H9 (cell line): ENCODE data around the gene TMEM116. TPM values are rescaled to one million over a fixed set of nuclear protein-coding genes. Genes with fewer than 3 reads are reported as not detected.

Experiments
- DNase-seq: peaks from one replicate; pipeline ENCODE4 v3.0.0-alpha.2; 2017
- H2AFZ ChIP-seq: one replicate; pipeline ENCODE4 v1.6.1; 2013; ENCODE audit warnings: mild to moderate bottlenecking, low read length, control low read depth, moderate library complexity
- H2AK5ac ChIP-seq: 2 replicates; pipeline ENCODE4 v1.6.1; 2013; ENCODE audit warnings: low read length, control low read depth, mixed read lengths; ENCODE audit not compliant: insufficient read length
- H2BK120ac ChIP-seq: one replicate; pipeline ENCODE4 v1.6.1; 2013; ENCODE audit warnings: low read depth, mild to moderate bottlenecking, low read length, control low read depth, inconsistent platforms; ENCODE audit not compliant: poor library complexity, severe bottlenecking
- H2BK12ac ChIP-seq: 2 replicates; pipeline ENCODE4 v1.6.1; 2013; ENCODE audit warnings: low read length, control low read depth, mixed read lengths, low read depth; ENCODE audit not compliant: insufficient read length
- H2BK15ac ChIP-seq: 2 replicates; pipeline ENCODE4 v1.6.1; 2013; ENCODE audit warnings: low read depth, low read length, control low read depth
- H2BK20ac ChIP-seq: one replicate; pipeline ENCODE4 v1.6.1; 2013; ENCODE audit warnings: low read depth, mild to moderate bottlenecking, low read length, control low read depth, inconsistent platforms; ENCODE audit not compliant: poor library complexity, severe bottlenecking
- H2BK5ac ChIP-seq: 2 replicates; pipeline ENCODE4 v1.6.1; 2013; ENCODE audit warnings: low read length, control low read depth, mixed read lengths; ENCODE audit not compliant: insufficient read length
- H3K14ac ChIP-seq: 2 replicates; pipeline ENCODE4 v1.6.1; 2013; ENCODE audit warnings: low read length, control low read depth; ENCODE audit not compliant: insufficient read depth
- H3K18ac ChIP-seq: 2 replicates; pipeline ENCODE4 v1.6.1; 2013; ENCODE audit warnings: low read depth, mild to moderate bottlenecking, mixed read lengths, low read length, control low read depth; ENCODE audit not compliant: insufficient read length
- H3K23ac ChIP-seq: 2 replicates; pipeline ENCODE4 v1.6.1; 2013; ENCODE audit warnings: low read length, control low read depth, mixed read lengths, low read depth; ENCODE audit not compliant: insufficient read length
- H3K23me2 ChIP-seq: 2 replicates; pipeline ENCODE4 v1.6.1; 2013; ENCODE audit warnings: low read depth, mild to moderate bottlenecking, mixed read lengths, low read length, control low read depth; ENCODE audit not compliant: insufficient read length, poor library complexity, severe bottlenecking
- H3K27ac ChIP-seq: 2 replicates; pipeline ENCODE4 v1.5.1; 2013; ENCODE audit warnings: low read length, control low read depth, mixed read lengths, low read depth; ENCODE audit not compliant: insufficient read length
- H3K27me3 ChIP-seq: 2 replicates; pipeline ENCODE4 v1.6.1; 2013; ENCODE audit warnings: low read length, control low read depth, inconsistent platforms; ENCODE audit not compliant: insufficient read depth
- H3K4ac ChIP-seq: 2 replicates; pipeline ENCODE4 v1.6.1; 2013; ENCODE audit warnings: low read depth, mild to moderate bottlenecking, control low read depth, inconsistent platforms, low read length, moderate library complexity
- H3K4me1 ChIP-seq: 2 replicates; pipeline ENCODE4 v1.6.1; 2013; ENCODE audit warnings: low read length, control low read depth, inconsistent platforms; ENCODE audit not compliant: insufficient read depth
- H3K4me2 ChIP-seq: 2 replicates; pipeline ENCODE4 v1.6.1; 2013; ENCODE audit warnings: low read length, control low read depth, mixed read lengths; ENCODE audit not compliant: insufficient read length, insufficient read depth
- H3K56ac ChIP-seq: 2 replicates; pipeline ENCODE4 v1.6.1; 2013; ENCODE audit warnings: low read depth, mild to moderate bottlenecking, mixed read lengths, low read length, control low read depth; ENCODE audit not compliant: insufficient read length
- H3K79me1 ChIP-seq: 2 replicates; pipeline ENCODE4 v1.6.1; 2013; ENCODE audit warnings: low read depth, mild to moderate bottlenecking, moderate library complexity, low read length, control low read depth, inconsistent platforms; ENCODE audit not compliant: insufficient read depth, poor library complexity, severe bottlenecking
- H3K79me2 ChIP-seq: 2 replicates; pipeline ENCODE4 v1.6.1; 2013; ENCODE audit warnings: low read length, control low read depth, inconsistent platforms; ENCODE audit not compliant: insufficient read depth
- H3K9ac ChIP-seq: 2 replicates; pipeline ENCODE4 v1.6.1; 2013; ENCODE audit warnings: low read length, control low read depth, mixed read lengths; ENCODE audit not compliant: insufficient read length; ENCODE audit errors: extremely low read depth
- H3K9me3 ChIP-seq: one replicate; pipeline ENCODE4 v1.6.1; 2013; ENCODE audit warnings: low read depth, low read length, inconsistent platforms; ENCODE audit not compliant: control insufficient read depth
- H3T11ph ChIP-seq: one replicate; pipeline ENCODE4 v1.6.1; 2013; ENCODE audit warnings: mild to moderate bottlenecking, low read length, control low read depth, inconsistent platforms
- H4K20me1 ChIP-seq: one replicate; pipeline ENCODE4 v1.6.1; 2013; ENCODE audit not compliant: control insufficient read depth, insufficient read length, insufficient read depth
- H4K5ac ChIP-seq: 2 replicates; pipeline ENCODE4 v1.6.1; 2013; ENCODE audit warnings: low read depth, mild to moderate bottlenecking, mixed read lengths, low read length, control low read depth; ENCODE audit not compliant: insufficient read length
- H4K8ac ChIP-seq: replicated peaks from 2 replicates; pipeline ENCODE4 v1.6.1; 2013; ENCODE audit warnings: low read length, control low read depth, mixed read lengths, low read depth; ENCODE audit not compliant: insufficient read length
- H4K91ac ChIP-seq: 2 replicates; pipeline ENCODE4 v1.6.1; 2013; ENCODE audit warnings: low read depth, mild to moderate bottlenecking, moderate library complexity, mixed read lengths, low read length, control low read depth; ENCODE audit not compliant: insufficient read length
- H3K27ac Mint-ChIP-seq, 3 experiments: 2 replicates in 2 of 3; 3 replicates in 1 of 3; pipeline ENCODE4 v1.8.0; 2020 to 2021; ENCODE audit warnings: mixed read lengths in 3 of 3, mild to moderate bottlenecking in 1 of 3, moderate library complexity in 1 of 3
- H3K27me3 Mint-ChIP-seq: 2 replicates; pipeline ENCODE4 v1.8.0; 2021; ENCODE audit warnings: low read depth, mild to moderate bottlenecking, moderate library complexity, mixed read lengths
- H3K36me3 Mint-ChIP-seq, 3 experiments: 2 replicates in 2 of 3; 3 replicates in 1 of 3; pipeline ENCODE4 v1.8.0; 2020 to 2021; ENCODE audit warnings: low read depth in 3 of 3, mixed read lengths in 3 of 3; ENCODE audit not compliant: insufficient read depth in 1 of 3
- H3K4me1 Mint-ChIP-seq, 2 experiments: 2 replicates each; pipeline ENCODE4 v1.8.0; 2020; ENCODE audit warnings: mixed read lengths in 2 of 2
- H3K4me3 Mint-ChIP-seq, 2 experiments: 2 replicates in 1 of 2; 3 replicates in 1 of 2; pipeline ENCODE4 v1.8.0; 2020 to 2021; ENCODE audit warnings: mild to moderate bottlenecking in 2 of 2, mixed read lengths in 2 of 2, moderate library complexity in 1 of 2
- H3K9me3 Mint-ChIP-seq, 2 experiments: 2 replicates in 1 of 2; 3 replicates in 1 of 2; pipeline ENCODE4 v1.8.0; 2020; ENCODE audit warnings: mild to moderate bottlenecking in 2 of 2, mixed read lengths in 2 of 2, moderate library complexity in 1 of 2
- CTCF ChIP-seq: fragments of 200-600 bp; sonication (generic); conservative IDR thresholded peaks from 3 replicates; pipeline ENCODE4 v1.8.0; 2021; ENCODE audit warnings: antibody characterized with exemption, mild to moderate bottlenecking
- WGBS: extraction: QIAGEN DNeasy Blood & Tissue Kit; methylation state at CpG from one replicate; pipeline ENCODE4 v1.1.7; 2013; ENCODE audit warnings: missing lambda C conversion rate, low lambda C conversion rate, mixed read lengths; ENCODE audit not compliant: insufficient read length; ENCODE audit errors: extremely low coverage; 5-methylcytosine and 5-hydroxymethylcytosine counted together
- total RNA-seq: library from RNA; stranded (reverse); gene quantifications from 2 replicates; pipeline ENCODE4 v1.2.1, GENCODE V29; 2021

Gene TMEM116
- total RNA-seq, 1 experiment from 2014 or later: 10.8 TPM

GRCh38 chr12:112061137-112061536, 48.2 kb upstream of the TMEM116 start:
- Histone ChIP-seq H4K8ac (no peak overlapping the region), H2BK12ac (no peak overlapping the region), H2BK20ac (no peak overlapping the region), H3K56ac (no peak overlapping the region), H3K9me3 (no peaks in the 10 kb centered on the region), H3K27ac (no peak overlapping the region), H2AFZ (no peak overlapping the region), H3K23me2 (no peaks in the 10 kb centered on the region), H3K23ac (no peak overlapping the region), H2AK5ac (no peak overlapping the region), H4K91ac (no peak overlapping the region), H3K27me3 (no peaks in the 10 kb centered on the region), H2BK15ac (no peak overlapping the region), H3K4me1 (no peaks in the 10 kb centered on the region), H2BK5ac (no peak overlapping the region), H4K20me1 (no peaks in the 10 kb centered on the region), H2BK120ac (no peak overlapping the region), H3K4me2 (no peak overlapping the region), H3K4ac (no peak overlapping the region), H3K79me2 (no peaks in the 10 kb centered on the region), H3K14ac (no peak overlapping the region), H3K18ac (no peak overlapping the region), H4K5ac (no peak overlapping the region), H3K79me1 (no peaks in the 10 kb centered on the region), H3K9ac (no peak overlapping the region), H3T11ph (no peak overlapping the region)
- no peak overlapping the region for H3K4me3 Mint-ChIP-seq
- H3K27me3 Mint-ChIP-seq: no peaks in the 10 kb centered on the region
- no CpG with 5 or more reads among the region's 2 CpGs for whole genome bisulfite sequencing
- no peak for DNase-seq
- H3K4me1 Mint-ChIP-seq: no peaks in the 10 kb centered on the region
- no peaks in the 10 kb centered on the region for H3K9me3 Mint-ChIP-seq
- peak overlapping the region in 1 of 3 experiments; percentile 73; a peak in 2 of 7 replicates for H3K27ac Mint-ChIP-seq
- TF ChIP-seq CTCF: no peak
- H3K36me3 Mint-ChIP-seq: peaks cover 34 to 81% (median 60%) of the 10 kb centered on the region in 3 experiments
